Upper lobe of left lung (tissue), 6 donors: ENCODE measurements around the gene NCF4. TPM values are rescaled to one million over a fixed set of nuclear protein-coding genes. Genes with fewer than 3 reads are reported as not detected.

ENCODE experiments used
- ATAC-seq, 2 donors: fragments of 200-7000 bp; cut with Tn5 transposase; one replicate each; pipeline ENCODE4 v1.9.1; 2022; ENCODE audit warnings: mild to moderate bottlenecking in 2 of 2, moderate library complexity in 2 of 2; ENCODE audit not compliant: low FRiP score in 2 of 2
- DNase-seq, 2 donors: peaks; one replicate each; pipeline ENCODE4 v3.0.0-alpha.2; 2019 to 2020
- H3K27ac ChIP-seq, 4 donors: fragments of 200-600 bp; sonication (generic); one replicate each; pipeline ENCODE4 v1.5.1; 2016 to 2019
- H3K27me3 ChIP-seq, 4 donors: fragments of 200-600 bp; sonication (generic); one replicate each; pipeline ENCODE4 v1.5.1; 2017 to 2019
- H3K36me3 ChIP-seq, 4 donors: fragments of 200-600 bp; sonication (generic); one replicate each; pipeline ENCODE4 v1.5.1; 2016 to 2019
- H3K4me1 ChIP-seq, 4 donors: fragments of 200-600 bp; sonication (generic); one replicate each; pipeline ENCODE4 v1.5.1; 2018 to 2019
- H3K4me3 ChIP-seq, 4 donors: fragments of 200-600 bp; sonication (generic); one replicate each; pipeline ENCODE4 v1.5.1; 2017 to 2019; ENCODE audit warnings: mild to moderate bottlenecking in 2 of 4, moderate library complexity in 1 of 4
- H3K9me3 ChIP-seq, 4 donors: fragments of 200-600 bp; sonication (generic); one replicate each; pipeline ENCODE4 v1.5.1; 2018 to 2019
- CTCF ChIP-seq, 6 experiments: fragments of 450-650 bp in 4 of 6; fragments of 200-600 bp in 2 of 6; sonication (generic) in 2 of 6; IDR thresholded peaks; one replicate each; pipeline ENCODE4 v1.5.1; 2016 to 2019; ENCODE audit warnings: antibody characterized with exemption in 6 of 6
- EP300 ChIP-seq, 4 donors: sonication (generic); formaldehyde crosslinking; IDR thresholded peaks; one replicate each; pipeline ENCODE4 v1.5.1; 2017; ENCODE audit warnings: antibody characterized with exemption in 4 of 4, control low read depth in 2 of 4
- POLR2A ChIP-seq, 4 donors: fragments of 450-650 bp; IDR thresholded peaks; one replicate each; pipeline ENCODE4 v1.5.1; 2016 to 2017; ENCODE audit warnings: antibody characterized with exemption in 4 of 4, mild to moderate bottlenecking in 2 of 4
- POLR2AphosphoS5 ChIP-seq, 2 donors: sonication (generic); formaldehyde crosslinking; IDR thresholded peaks; one replicate each; pipeline ENCODE4 v1.5.1; 2017; ENCODE audit warnings: antibody characterized with exemption in 2 of 2
- WGBS, 2 donors: methylation state at CpG; one replicate each; pipeline ENCODE4 v1.1.5; 2017 to 2018; 5-methylcytosine and 5-hydroxymethylcytosine counted together
- total RNA-seq, 6 donors: library from RNA; depleted of rRNA in 4 of 6; stranded (reverse); fragments of >200 nt in 4 of 6; gene quantifications; one replicate each; pipeline versions ENCODE4 v1.1.0 to v1.2.1, GENCODE V29; 2016 to 2021
- donor health status: DM: no; HTN: no; CAD: no; lungs with moderate emphysema.
- donor health status: DM: no; HTN: yes; CAD: no; lungs with severe emphysema.

The NCF4 gene
- total RNA-seq, 6 donors from 2014 or later, result 28.2 to 72.5 (median 54.3) TPM

- ATAC-seq, result no peak
- Histone ChIP-seq H3K27ac (no peak overlapping the region), H3K4me3 (no peak overlapping the region), H3K27me3 (no peaks in the 10 kb centered on the region), H3K36me3 (no peaks in the 10 kb centered on the region), H3K9me3 (no peaks in the 10 kb centered on the region), H3K4me1 (peaks cover 0 to 7% (median 0%) of the 10 kb centered on the region in 4 donors)
- TF ChIP-seq POLR2A (IDR thresholded peaks at IDR 0.05) (no peak), POLR2AphosphoS5 (IDR thresholded peaks at IDR 0.05) (no peak), CTCF (IDR thresholded peaks at IDR 0.05) (no peak), EP300 (IDR thresholded peaks at IDR 0.05) (no peak)
- no peak for DNase-seq
- 63 to 72% methylated on average over 3 of the region's 3 CpGs for WGBS, 2 donors
These were observed 27.7 kb upstream of the NCF4 start for GRCh38 chr22:36833073-36833472.

GRCh38 chr22:36835903-36836302, 24.9 kb upstream of the NCF4 start:
- Histone ChIP-seq H3K36me3 (no peaks in the 10 kb centered on the region), H3K4me1 (no peaks in the 10 kb centered on the region), H3K4me3 (no peak overlapping the region), H3K9me3 (no peaks in the 10 kb centered on the region), H3K27me3 (no peaks in the 10 kb centered on the region), H3K27ac (no peak overlapping the region)
- TF ChIP-seq POLR2AphosphoS5 (IDR thresholded peaks at IDR 0.05) (no peak), EP300 (IDR thresholded peaks at IDR 0.05) (no peak), POLR2A (IDR thresholded peaks at IDR 0.05) (no peak), CTCF (IDR thresholded peaks at IDR 0.05) (no peak)
- WGBS, 2 donors, result 55 to 74% methylated on average over 5 of the region's 5 CpGs
- ATAC-seq (no peak), DNase-seq (no peak)

GRCh38 chr22:36838119-36839030, 22.4 kb upstream of the NCF4 start:
- Histone ChIP-seq H3K27me3 (no peaks in the 10 kb centered on the region), H3K4me1 (no peaks in the 10 kb centered on the region), H3K9me3 (no peaks in the 10 kb centered on the region), H3K36me3 (no peaks in the 10 kb centered on the region), H3K27ac (no peak overlapping the region), H3K4me3 (no peak overlapping the region)
- 83 to 91% methylated on average over 4 to 9 of the region's 10 CpGs for WGBS, 2 donors
- DNase-seq (no peak), ATAC-seq (peak in 1 of 2 donors; percentile 52)
- TF ChIP-seq CTCF (IDR thresholded peaks at IDR 0.05) (no peak), EP300 (IDR thresholded peaks at IDR 0.05) (no peak), POLR2A (IDR thresholded peaks at IDR 0.05) (no peak), POLR2AphosphoS5 (IDR thresholded peaks at IDR 0.05) (no peak)

- H3K27me3 ChIP-seq, result no peaks in the 10 kb centered on the region
- H3K27ac ChIP-seq, result no peak overlapping the region
- DNase-seq (no peak), ATAC-seq (no peak)
- no peak for TF ChIP-seq EP300 (IDR thresholded peaks at IDR 0.05)
- no peak for TF ChIP-seq CTCF (IDR thresholded peaks at IDR 0.05)
- no peak for TF ChIP-seq POLR2A (IDR thresholded peaks at IDR 0.05)
- no peak for TF ChIP-seq POLR2AphosphoS5 (IDR thresholded peaks at IDR 0.05)
- no peak overlapping the region for H3K4me3 ChIP-seq
- WGBS, 2 donors, result 73 to 75% methylated on average over 10 of the region's 10 CpGs
- H3K36me3 ChIP-seq, result no peaks in the 10 kb centered on the region
- no peaks in the 10 kb centered on the region for H3K4me1 ChIP-seq
- no peaks in the 10 kb centered on the region for H3K9me3 ChIP-seq
These were observed 21.3 kb upstream of the NCF4 start for GRCh38 chr22:36839356-36840073.
